HEK293 (cell line): ENCODE data around the gene DSCAM.

ENCODE experiments used
- CTCF ChIA-PET: fragments of 350-600 bp; formaldehyde crosslinking; extraction: SDS; loops from one replicate; lab custom pipeline; 2021; ENCODE audit warnings: antibody characterized with exemption; lab: Yijun Ruan, JAX
- POLR2A ChIA-PET: fragments of 300-600 bp; formaldehyde crosslinking; extraction: SDS; loops from one replicate; lab custom pipeline; 2020; ENCODE audit warnings: antibody characterized with exemption, inconsistent platforms; lab: Yijun Ruan, JAX
- H3K27ac ChIP-seq: fragments of 200-500 bp; sonication (Bioruptor generic); 2 replicates; pipeline ENCODE4 v1.5.1; 2014; ENCODE audit warnings: low read depth, low read length, control low read depth, inconsistent platforms; ENCODE audit errors: extremely low read depth
- H3K36me3 ChIP-seq, 2 experiments: fragments of 200-500 bp in 1 of 2; sonication (Bioruptor generic) in 1 of 2; 1 replicate in 1 of 2; 2 replicates in 1 of 2; pipeline ENCODE4 v1.5.1; 2014 to 2017; ENCODE audit warnings: inconsistent platforms in 2 of 2, low read length in 2 of 2; ENCODE audit not compliant: control insufficient read depth in 2 of 2, insufficient read depth in 1 of 2
- H3K4me1 ChIP-seq: fragments of 200-500 bp; sonication (Bioruptor generic); 2 replicates; pipeline ENCODE4 v1.5.1; 2014; ENCODE audit warnings: mild to moderate bottlenecking, low read length, inconsistent platforms; ENCODE audit not compliant: control insufficient read depth, insufficient read depth
- H3K4me3 ChIP-seq: 2 replicates; pipeline ENCODE4 v1.5.1; 2011; ENCODE audit warnings: low read depth, mild to moderate bottlenecking, control low read depth, low read length, moderate library complexity
- H3K9me3 ChIP-seq: fragments of 200-500 bp; sonication (Bioruptor generic); 2 replicates; pipeline ENCODE4 v1.5.1; 2014; ENCODE audit warnings: low read depth, low read length, inconsistent platforms; ENCODE audit not compliant: control insufficient read depth, insufficient read depth
- ATF2 ChIP-seq: fragments of 450-650 bp; formaldehyde crosslinking; IDR thresholded peaks from 2 replicates; pipeline ENCODE4 v1.5.1; 2016; ENCODE audit warnings: missing biosample characterization, missing genetic modification characterization, low read depth
- GLIS2 ChIP-seq: fragments of 450-650 bp; formaldehyde crosslinking; IDR thresholded peaks from 2 replicates; pipeline ENCODE4 v1.5.1; 2016; ENCODE audit warnings: missing biosample characterization, missing genetic modification characterization
- HIC1 ChIP-seq: fragments of 450-650 bp; formaldehyde crosslinking; IDR thresholded peaks from 2 replicates; pipeline ENCODE4 v1.5.1; 2016; ENCODE audit warnings: missing biosample characterization, missing genetic modification characterization
- HOXD13 ChIP-seq: sonication (generic); formaldehyde crosslinking; IDR thresholded peaks from 2 replicates; pipeline ENCODE4 v1.8.0; 2022; ENCODE audit warnings: missing genetic modification reagents, borderline replicate concordance
- KLF10 ChIP-seq: fragments of 450-650 bp; IDR thresholded peaks from 2 replicates; pipeline ENCODE4 v1.5.1; 2018; ENCODE audit warnings: missing biosample characterization, mild to moderate bottlenecking, missing genetic modification characterization
- MYNN ChIP-seq: fragments of 450-650 bp; formaldehyde crosslinking; IDR thresholded peaks from 2 replicates; pipeline ENCODE4 v1.5.1; 2016; ENCODE audit warnings: missing biosample characterization, missing genetic modification characterization, borderline replicate concordance
- SCRT1 ChIP-seq: fragments of 450-650 bp; formaldehyde crosslinking; IDR thresholded peaks from 2 replicates; pipeline ENCODE4 v1.5.1; 2016; ENCODE audit warnings: missing biosample characterization, missing genetic modification characterization, borderline replicate concordance
- SP7 ChIP-seq: fragments of 450-650 bp; formaldehyde crosslinking; IDR thresholded peaks from 2 replicates; pipeline ENCODE4 v1.5.1; 2016; ENCODE audit warnings: missing biosample characterization, missing genetic modification characterization
- ZBTB20 ChIP-seq: fragments of 450-650 bp; formaldehyde crosslinking; IDR thresholded peaks from 2 replicates; pipeline ENCODE4 v1.5.1; 2016; ENCODE audit warnings: missing biosample characterization, missing genetic modification characterization
- ZBTB21 ChIP-seq: fragments of 450-650 bp; formaldehyde crosslinking; IDR thresholded peaks from 2 replicates; pipeline ENCODE4 v1.5.1; 2017; ENCODE audit warnings: missing biosample characterization, missing genetic modification characterization
- ZBTB6 ChIP-seq: fragments of 450-650 bp; formaldehyde crosslinking; IDR thresholded peaks from 2 replicates; pipeline ENCODE4 v1.5.1; 2017; ENCODE audit warnings: missing biosample characterization, missing genetic modification characterization
- ZNF10 ChIP-seq: fragments of 450-650 bp; formaldehyde crosslinking; IDR thresholded peaks from 2 replicates; pipeline ENCODE4 v1.5.1; 2017; ENCODE audit warnings: missing biosample characterization, missing genetic modification characterization
- ZNF114 ChIP-seq: fragments of 450-650 bp; formaldehyde crosslinking; IDR thresholded peaks from 2 replicates; pipeline ENCODE4 v1.5.0; 2017; ENCODE audit warnings: missing biosample characterization, missing genetic modification characterization
- ZNF140 ChIP-seq: fragments of 450-650 bp; formaldehyde crosslinking; IDR thresholded peaks from 2 replicates; pipeline ENCODE4 v1.5.1; 2016; ENCODE audit warnings: missing biosample characterization, missing genetic modification characterization
- ZNF214 ChIP-seq: fragments of 450-650 bp; formaldehyde crosslinking; IDR thresholded peaks from 2 replicates; pipeline ENCODE4 v1.5.1; 2017; ENCODE audit warnings: missing biosample characterization, mild to moderate bottlenecking, missing genetic modification characterization, borderline replicate concordance
- ZNF248 ChIP-seq: fragments of 450-650 bp; formaldehyde crosslinking; IDR thresholded peaks from 2 replicates; pipeline ENCODE4 v1.5.1; 2017; ENCODE audit warnings: missing biosample characterization, missing genetic modification characterization
- ZNF311 ChIP-seq: fragments of 450-650 bp; formaldehyde crosslinking; IDR thresholded peaks from 2 replicates; pipeline ENCODE4 v1.5.1; 2017; ENCODE audit warnings: missing biosample characterization, missing genetic modification characterization, borderline replicate concordance
- ZNF37A ChIP-seq: fragments of 450-650 bp; IDR thresholded peaks from 2 replicates; pipeline ENCODE4 v1.5.1; 2018; ENCODE audit warnings: missing biosample characterization, missing genetic modification characterization
- ZNF404 ChIP-seq: fragments of 450-650 bp; formaldehyde crosslinking; IDR thresholded peaks from 2 replicates; pipeline ENCODE4 v1.5.1; 2017; ENCODE audit warnings: missing biosample characterization, missing genetic modification characterization
- ZNF510 ChIP-seq: fragments of 450-650 bp; formaldehyde crosslinking; IDR thresholded peaks from 2 replicates; pipeline ENCODE4 v1.5.1; 2018; ENCODE audit warnings: mild to moderate bottlenecking, missing genetic modification characterization, missing biosample characterization; ENCODE audit not compliant: insufficient replicate concordance
- ZNF585B ChIP-seq: fragments of 450-650 bp; formaldehyde crosslinking; IDR thresholded peaks from 2 replicates; pipeline ENCODE4 v1.5.1; 2016; ENCODE audit warnings: missing biosample characterization, missing genetic modification characterization
- ZNF701 ChIP-seq: fragments of 450-650 bp; formaldehyde crosslinking; IDR thresholded peaks from 2 replicates; pipeline ENCODE4 v1.5.1; 2016; ENCODE audit warnings: missing biosample characterization, missing genetic modification characterization
- ZNF704 ChIP-seq: fragments of 450-650 bp; formaldehyde crosslinking; IDR thresholded peaks from 2 replicates; pipeline ENCODE4 v1.5.1; 2016; ENCODE audit warnings: missing biosample characterization, missing genetic modification characterization

DSCAM gene

GRCh38 chr21:40235528-40235927, 611.4 kb downstream of the DSCAM start:
- no peaks in the 10 kb centered on the region for H3K4me1 ChIP-seq
- CTCF ChIA-PET: interaction anchor here (0.7 to 1.2 kb wide), 2 partner anchors 151 to 972 kb away, joined by 3 read pairs; no protein-coding TSS in a partner anchor
- H3K36me3 ChIP-seq: no peaks in the 10 kb centered on the region
- H3K9me3 ChIP-seq: no peaks in the 10 kb centered on the region
- H3K4me3 ChIP-seq: no peak overlapping the region
- TF ChIP-seq SCRT1 (tag by site-specific recombination) (no peak), ZNF701 (tag by site-specific recombination) (no peak), ZNF404 (no peak), KLF10 (tag by site-specific recombination) (no peak), ZNF214 (tag by site-specific recombination) (no peak), ZBTB20 (no peak), GLIS2 (tag by site-specific recombination) (no peak), ZBTB6 (no peak), HOXD13 (no peak), HIC1 (tag by site-specific recombination) (no peak), ZBTB21 (tag by site-specific recombination) (no peak), ZNF114 (tag by site-specific recombination) (no peak), ZNF585B (tag by site-specific recombination) (no peak)
- TF ChIP-seq, all 188 proteins: peak for 0
- POLR2A ChIA-PET: no interaction called here
- H3K27ac ChIP-seq: no peak overlapping the region

- ChIA-PET CTCF (interaction anchor here (0.9 kb wide), 1 partner anchor 9 kb away, joined by 3 read pairs; no protein-coding TSS in a partner anchor), POLR2A (no interaction called here)
- no peak overlapping the region for H3K27ac ChIP-seq
- no peak overlapping the region for H3K4me3 ChIP-seq
- no peaks in the 10 kb centered on the region for H3K9me3 ChIP-seq
- TF ChIP-seq ZNF311 (tag by site-specific recombination) (no peak), ATF2 (tag by site-specific recombination) (peak; percentile 54; the same call in 1 of the 2 replicates)
- TF ChIP-seq, all 188 proteins: peak for 1
- Histone ChIP-seq H3K36me3 (no peaks in the 10 kb centered on the region), H3K4me1 (no peaks in the 10 kb centered on the region)
Measured at GRCh38 chr21:40231979-40232378, 615.0 kb downstream of the DSCAM start.

GRCh38 chr21:40227096-40227495, 619.9 kb downstream of the DSCAM start:
- CTCF ChIA-PET: interaction anchor here (0.5 kb wide), 1 partner anchor 9 kb away, joined by 3 read pairs; no protein-coding TSS in a partner anchor
- POLR2A ChIA-PET: no interaction called here
- Histone ChIP-seq H3K4me3 (no peak overlapping the region), H3K4me1 (no peaks in the 10 kb centered on the region), H3K36me3 (no peaks in the 10 kb centered on the region), H3K9me3 (no peaks in the 10 kb centered on the region), H3K27ac (no peak overlapping the region)
- no peak for TF ChIP-seq ZNF510
- no peak for TF ChIP-seq SP7 (tag by site-specific recombination)
- no peak for TF ChIP-seq ZNF10 (tag by site-specific recombination)
- no peak for TF ChIP-seq MYNN
- no peak for TF ChIP-seq ZNF248 (tag by site-specific recombination)
- no peak for TF ChIP-seq ZNF704
- TF ChIP-seq ZNF37A (tag by site-specific recombination): no peak
- TF ChIP-seq ZNF140 (tag by site-specific recombination): no peak
